ENCODE data around the gene UNC5C. TPM values are rescaled to one million over a fixed set of nuclear protein-coding genes. Genes with fewer than 3 reads are reported as not detected.

Gene UNC5C
- total RNA-seq, 4 donors from 2014 or later, result 1.7 to 2.4 (median 2.0) TPM

- intact Hi-C loops (cut with DNase I), result no loop called here
- TF ChIP-seq POLR2A (IDR thresholded peaks at IDR 0.05; ENCODE audit: low read depth) (no peak), EP300 (IDR thresholded peaks at IDR 0.05) (no peak), POLR2AphosphoS5 (IDR thresholded peaks at IDR 0.05) (no peak), CTCF (IDR thresholded peaks at IDR 0.05) (no peak)
- no peak overlapping the region for H3K4me3 ChIP-seq
- WGBS, result 32% methylated on average over 1 of the region's 1 CpG
- H3K9me3 ChIP-seq, result no peaks in the 10 kb centered on the region
- H3K27me3 ChIP-seq, result no peaks in the 10 kb centered on the region
- no peaks in the 10 kb centered on the region for H3K36me3 ChIP-seq
- DNase-seq (ENCODE audit: extremely low spot score), result no peak
- no peak overlapping the region for H3K27ac ChIP-seq (replicated peaks in 1 of 4)
- H3K4me1 ChIP-seq, result no peaks in the 10 kb centered on the region
Observed at GRCh38 chr4:95476121-95476520, 72.7 kb downstream of the UNC5C start.

DNA sequence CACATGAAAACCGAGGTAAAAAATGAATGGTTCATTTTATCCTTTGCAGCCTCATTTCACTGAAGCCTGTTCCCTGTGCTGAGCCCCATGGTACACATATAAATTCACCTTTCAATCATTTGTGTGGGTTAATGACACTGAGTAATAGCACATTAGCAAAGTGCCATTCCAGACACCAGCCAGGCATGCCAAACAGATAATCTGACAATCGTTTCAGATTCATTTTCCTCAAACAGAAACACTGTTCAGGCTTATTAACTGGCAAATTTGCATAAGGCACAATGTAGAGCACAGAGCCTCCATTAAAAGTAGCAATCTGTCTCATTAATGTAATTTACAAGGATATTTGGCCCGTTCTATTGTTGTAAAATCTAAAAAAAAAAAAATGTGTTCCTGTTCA is 76.2 kb downstream of the UNC5C start:
- TF ChIP-seq EP300 (IDR thresholded peaks at IDR 0.05), result no peak
- no peak for TF ChIP-seq POLR2A (IDR thresholded peaks at IDR 0.05; ENCODE audit: low read depth)
- TF ChIP-seq POLR2AphosphoS5 (IDR thresholded peaks at IDR 0.05), result no peak
- no peak for TF ChIP-seq CTCF (IDR thresholded peaks at IDR 0.05)

GRCh38 chr4:95470622-95471021 is 78.2 kb downstream of the UNC5C start:
- Histone ChIP-seq H3K27me3 (no peaks in the 10 kb centered on the region), H3K9me3 (no peaks in the 10 kb centered on the region), H3K4me3 (no peak overlapping the region), H3K4me1 (no peaks in the 10 kb centered on the region), H3K36me3 (no peaks in the 10 kb centered on the region), H3K27ac (replicated peaks in 1 of 4) (no peak overlapping the region)
- DNase-seq (ENCODE audit: extremely low spot score), result no peak
- 90% methylated on average over 4 of the region's 4 CpGs for WGBS
- no peak for TF ChIP-seq CTCF (IDR thresholded peaks at IDR 0.05)
- TF ChIP-seq POLR2A (IDR thresholded peaks at IDR 0.05; ENCODE audit: low read depth), result no peak
- TF ChIP-seq EP300 (IDR thresholded peaks at IDR 0.05), result no peak
- TF ChIP-seq POLR2AphosphoS5 (IDR thresholded peaks at IDR 0.05), result no peak
- intact Hi-C loops (cut with DNase I), result no loop called here

More for the DNA sequence above, 76.2 kb downstream of the UNC5C start:
- no peak overlapping the region for H3K4me3 ChIP-seq
- WGBS, result 55% methylated on average over 3 of the region's 3 CpGs
- H3K4me1 ChIP-seq, result no peaks in the 10 kb centered on the region
- no peaks in the 10 kb centered on the region for H3K27me3 ChIP-seq
- DNase-seq (ENCODE audit: extremely low spot score), result no peak
- H3K9me3 ChIP-seq, result no peaks in the 10 kb centered on the region
- H3K36me3 ChIP-seq, result no peaks in the 10 kb centered on the region
- intact Hi-C loops (cut with DNase I), result no loop called here
- no peak overlapping the region for H3K27ac ChIP-seq (replicated peaks in 1 of 4)

- intact Hi-C loops (cut with DNase I), result no loop called here
- H3K36me3 ChIP-seq, result no peaks in the 10 kb centered on the region
- H3K27ac ChIP-seq (replicated peaks in 1 of 4), result no peak overlapping the region
- H3K9me3 ChIP-seq, result no peaks in the 10 kb centered on the region
- H3K27me3 ChIP-seq, result no peaks in the 10 kb centered on the region
- TF ChIP-seq EP300 (IDR thresholded peaks at IDR 0.05), result no peak
- TF ChIP-seq POLR2A (IDR thresholded peaks at IDR 0.05; ENCODE audit: low read depth), result no peak
- TF ChIP-seq POLR2AphosphoS5 (IDR thresholded peaks at IDR 0.05), result no peak
- TF ChIP-seq CTCF (IDR thresholded peaks at IDR 0.05), result no peak
- H3K4me3 ChIP-seq, result no peak overlapping the region
- no peak for DNase-seq (ENCODE audit: extremely low spot score)
- WGBS, result 64% methylated on average over 1 of the region's 1 CpG
- H3K4me1 ChIP-seq, result no peaks in the 10 kb centered on the region
Observed at GRCh38 chr4:95469617-95470016, 79.2 kb downstream of the UNC5C start.

DNA sequence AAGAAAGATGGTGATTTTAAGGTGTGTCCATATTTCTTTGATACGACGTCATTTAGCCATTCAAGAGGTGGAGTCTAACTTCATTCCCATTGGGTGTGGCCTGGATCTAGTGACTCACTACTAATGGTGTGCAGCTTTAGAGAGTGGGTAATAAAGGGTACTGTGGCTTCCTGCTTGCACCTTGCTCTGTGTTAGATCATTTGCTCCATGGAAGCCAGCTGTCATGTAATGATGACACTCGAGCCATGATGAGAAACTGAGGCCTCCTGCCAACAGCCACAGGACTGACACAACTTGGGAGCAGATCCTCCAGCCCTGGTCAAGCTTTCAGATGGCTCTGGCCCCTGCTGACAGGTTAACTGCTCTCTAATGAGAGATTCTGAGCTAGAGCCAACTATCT is 82.0 kb downstream of the UNC5C start:
- DNase-seq (ENCODE audit: extremely low spot score), result no peak
- Histone ChIP-seq H3K27ac (replicated peaks in 1 of 4) (no peak overlapping the region), H3K36me3 (no peaks in the 10 kb centered on the region), H3K4me1 (no peaks in the 10 kb centered on the region), H3K9me3 (no peaks in the 10 kb centered on the region), H3K27me3 (no peaks in the 10 kb centered on the region), H3K4me3 (no peak overlapping the region)
- no peak for TF ChIP-seq POLR2A (IDR thresholded peaks at IDR 0.05; ENCODE audit: low read depth)
- TF ChIP-seq CTCF (IDR thresholded peaks at IDR 0.05), result no peak
- no peak for TF ChIP-seq POLR2AphosphoS5 (IDR thresholded peaks at IDR 0.05)
- TF ChIP-seq EP300 (IDR thresholded peaks at IDR 0.05), result no peak
- intact Hi-C loops (cut with DNase I), result no loop called here
- 87% methylated on average over 2 of the region's 3 CpGs for WGBS
